Measurements from ENCODE around the gene NGB. TPM values are rescaled to one million over a fixed set of nuclear protein-coding genes. Genes with fewer than 3 reads are reported as not detected.

NGB gene
- total and polyA plus RNA-seq, 2 of the 8 experiments (the other 6 are each of a cell fraction or from before 2014, with no cell fraction given) = 0.30 to 0.60 TPM

DNA sequence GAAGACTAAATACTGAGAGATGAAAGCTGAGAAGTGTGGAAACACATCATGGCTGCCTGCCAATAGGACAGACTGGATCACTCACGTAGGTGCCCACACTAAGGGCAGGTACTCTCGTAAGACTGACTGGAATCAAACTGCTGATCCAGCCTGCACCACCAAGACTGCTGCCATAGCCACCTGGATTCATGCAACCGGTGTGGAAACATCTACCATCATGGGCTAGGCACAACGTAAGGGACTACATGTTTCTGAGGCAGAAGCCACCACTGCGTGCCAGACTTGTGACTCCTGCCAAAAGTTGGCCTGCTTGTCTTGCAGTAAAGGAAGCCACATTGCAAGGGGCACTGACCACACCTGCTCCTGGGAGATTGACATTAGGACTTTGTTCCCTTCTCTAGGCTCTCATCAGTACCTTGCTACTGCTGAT is 45.9 kb upstream of the NGB start (continued):
- TF ChIP-seq KDM5A (IDR thresholded peaks at IDR 0.05; ENCODE audit: low read length) (no peak), PHF8 (conservative IDR thresholded peaks at IDR 0.05; ENCODE audit: low read depth, low read length) (no peak), CHD7 (IDR thresholded peaks at IDR 0.05; ENCODE audit: insufficient replicate concordance, low read length) (no peak), TAF7 (optimal IDR thresholded peaks at IDR 0.05; ENCODE audit: borderline replicate concordance, low read depth, low read length) (no peak), POLR2AphosphoS5 (IDR thresholded peaks at IDR 0.05; ENCODE audit: low read depth, low read length) (no peak)

Measured in H1 (cell line).